ENCODE measurements around the gene BMPR1A. TPM values are rescaled to one million over a fixed set of nuclear protein-coding genes. Genes with fewer than 3 reads are reported as not detected.

Gene BMPR1A
- 76.0 TPM for total RNA-seq

DNA sequence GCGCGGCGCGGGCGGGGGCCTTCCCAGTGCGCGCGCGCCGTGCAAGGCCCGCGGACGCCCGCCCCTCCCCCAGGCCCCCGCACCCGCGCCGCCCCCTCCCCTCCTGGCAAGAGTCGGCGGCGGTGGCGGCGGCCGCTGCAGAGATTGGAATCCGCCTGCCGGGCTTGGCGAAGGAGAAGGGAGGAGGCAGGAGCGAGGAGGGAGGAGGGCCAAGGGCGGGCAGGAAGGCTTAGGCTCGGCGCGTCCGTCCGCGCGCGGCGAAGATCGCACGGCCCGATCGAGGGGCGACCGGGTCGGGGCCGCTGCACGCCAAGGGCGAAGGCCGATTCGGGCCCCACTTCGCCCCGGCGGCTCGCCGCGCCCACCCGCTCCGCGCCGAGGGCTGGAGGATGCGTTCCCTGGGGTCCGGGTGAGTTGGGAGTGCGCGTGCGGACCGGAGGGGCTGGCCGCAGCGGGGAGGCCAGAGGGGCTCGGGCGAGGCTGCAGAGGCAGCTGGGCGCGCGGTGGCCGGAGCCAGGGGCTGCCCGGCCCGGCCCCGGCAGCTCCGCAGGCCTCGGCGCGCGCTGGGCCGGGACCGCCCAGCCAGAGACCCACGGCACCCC, at the start of gene BMPR1A:
BMPR1A (plus strand) TSS at position 109 of the 602 bp plus-strand sequence. CDS start 119,400 bp downstream, outside the sequence.
- intact Hi-C loops (cut with DNase I) = no loop called here
- peak; percentile 64 for DNase-seq (ENCODE audit: low spot score)

GRCh38 chr10:86706977-86707376, 49.4 kb upstream of the BMPR1A start:
- ATAC-seq (no peak), DNase-seq (ENCODE audit: low spot score) (no peak)
- intact Hi-C loops (cut with DNase I) = no loop called here

More for the DNA sequence above, at the start of gene BMPR1A:
- peak; percentile 1 for ATAC-seq

DNA sequence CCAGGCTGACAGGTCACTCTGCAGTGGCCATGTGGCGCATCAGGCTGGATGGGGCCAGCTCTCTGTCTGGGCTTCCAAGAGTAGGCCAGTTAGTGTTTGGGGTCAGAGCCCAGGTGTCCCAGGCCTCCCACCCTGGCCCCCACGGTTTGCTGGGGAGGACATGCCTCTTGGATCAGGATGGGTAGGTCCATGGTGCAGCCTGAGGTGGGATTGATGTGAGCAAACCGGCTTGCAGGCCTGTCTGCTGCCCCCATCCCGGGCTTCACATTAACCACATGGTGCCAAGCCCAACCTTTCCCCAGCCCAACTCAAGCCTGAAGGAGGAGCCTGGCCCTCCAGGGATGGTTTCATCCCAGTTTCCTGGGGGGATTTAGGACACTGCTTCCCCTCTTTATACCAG, 48.9 kb upstream of the BMPR1A start:
- DNase-seq (ENCODE audit: low spot score) = no peak

DNA sequence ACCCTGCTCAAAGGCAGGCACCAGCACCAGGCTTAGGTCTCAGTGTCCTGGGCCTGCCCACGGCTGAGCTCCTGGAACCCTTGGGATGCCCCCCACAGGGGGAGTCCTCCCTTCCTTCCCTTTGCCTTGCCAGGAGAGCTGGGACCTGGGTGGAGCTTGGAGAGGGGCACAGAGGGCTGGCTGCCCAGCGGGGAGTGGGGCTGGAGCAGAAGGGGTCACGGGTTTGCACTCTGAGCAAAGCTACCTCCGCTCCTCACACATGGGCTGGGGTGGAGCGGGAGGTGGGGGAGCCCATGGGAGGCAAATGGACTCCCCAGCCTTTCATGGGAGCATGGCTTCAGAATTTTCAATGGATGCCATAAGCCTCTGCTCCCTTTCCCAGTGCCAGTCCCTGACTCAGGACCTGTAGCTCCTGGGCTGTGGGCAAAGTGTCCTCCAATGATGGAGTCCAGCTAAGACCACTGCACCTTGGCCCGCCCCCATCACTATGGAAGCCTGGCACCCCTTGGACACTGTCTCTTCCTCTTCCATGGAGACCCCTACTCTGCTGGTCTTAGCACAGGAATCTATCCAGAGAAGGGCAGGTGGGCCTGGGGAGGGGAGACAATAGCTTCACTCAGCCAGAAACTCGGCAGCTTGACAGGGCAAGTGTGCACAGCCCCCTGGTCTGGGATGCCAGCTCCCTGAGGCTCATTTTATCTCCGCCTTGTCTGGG, 48.2 kb upstream of the BMPR1A start:
- intact Hi-C loops (cut with DNase I) = no loop called here
- ATAC-seq (no peak), DNase-seq (ENCODE audit: low spot score) (no peak)

More for the DNA sequence above, 48.9 kb upstream of the BMPR1A start:
- no peak for ATAC-seq
- intact Hi-C loops (cut with DNase I) = no loop called here

DNA sequence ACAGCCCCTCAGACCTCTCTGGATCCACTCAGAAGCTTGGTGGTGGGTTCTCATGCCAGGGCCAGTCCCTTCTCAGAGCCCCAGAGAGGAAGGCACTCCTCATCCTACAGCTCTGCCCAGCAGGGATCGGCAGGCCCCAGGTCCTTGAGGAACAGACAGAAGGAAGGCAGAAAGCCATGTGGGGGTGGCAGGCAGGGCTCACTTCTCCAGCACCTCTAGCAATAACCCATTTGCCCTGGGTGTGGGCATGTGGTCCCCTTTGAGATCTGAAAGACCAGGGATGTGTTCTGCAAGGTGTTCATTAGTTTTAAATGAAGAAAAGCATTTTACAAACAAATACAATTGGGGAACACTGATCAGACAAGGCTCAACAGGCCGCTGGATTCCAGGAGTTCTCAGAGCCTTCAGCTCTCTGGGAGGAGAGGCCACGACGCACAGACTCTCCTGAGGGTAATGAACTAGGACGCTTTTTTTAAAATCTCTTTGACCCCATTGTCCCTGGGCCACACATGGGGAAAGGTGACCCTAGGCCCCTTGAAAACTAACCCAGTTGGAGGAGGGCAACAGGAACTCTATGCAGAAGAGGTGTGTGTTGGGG, 47.5 kb upstream of the BMPR1A start:
- no peak for ATAC-seq
- intact Hi-C loops (cut with DNase I) = no loop called here
- DNase-seq (ENCODE audit: low spot score) = no peak

GRCh38 chr10:86709396-86710185, 46.8 kb upstream of the BMPR1A start:
- DNase-seq (ENCODE audit: low spot score) (no peak), ATAC-seq (no peak)
- intact Hi-C loops (cut with DNase I) = no loop called here

DNA sequence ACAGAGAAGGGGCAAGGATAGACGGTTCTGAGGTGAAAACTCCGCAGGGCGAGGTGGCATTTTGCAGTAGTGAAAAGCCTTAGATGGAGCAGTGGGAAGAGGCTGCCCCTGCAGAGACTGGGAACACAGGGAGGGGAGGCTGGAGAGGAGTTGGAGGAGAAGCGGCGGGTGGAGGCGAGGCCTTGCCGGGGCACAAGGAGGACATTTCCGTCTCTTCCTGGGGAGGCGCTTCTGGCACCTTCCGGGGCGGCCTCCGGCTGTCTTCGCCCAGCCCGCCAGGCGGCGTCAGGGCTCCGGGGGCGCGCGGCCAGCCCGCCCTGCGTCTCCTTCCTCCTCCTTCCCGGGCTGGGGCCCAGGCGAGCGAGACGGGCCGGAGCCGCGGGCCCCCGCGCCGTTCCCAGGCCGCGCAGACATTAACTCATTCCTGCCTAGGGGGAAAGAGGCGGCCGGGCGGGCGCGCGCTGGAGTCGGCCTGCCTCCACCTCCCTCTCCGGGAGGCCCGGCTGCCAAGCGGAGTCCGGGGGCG, 45.4 kb upstream of the BMPR1A start:
- ATAC-seq = peak; percentile 95
- intact Hi-C loops (cut with DNase I) = no loop called here
- peak; percentile 92 for DNase-seq (ENCODE audit: low spot score)

- peak; percentile 70 for DNase-seq (ENCODE audit: low spot score)
- intact Hi-C loops (cut with DNase I) = no loop called here
- ATAC-seq = peak; percentile 20
Measured at GRCh38 chr10:86711513-86712316, 44.7 kb upstream of the BMPR1A start.

DNA sequence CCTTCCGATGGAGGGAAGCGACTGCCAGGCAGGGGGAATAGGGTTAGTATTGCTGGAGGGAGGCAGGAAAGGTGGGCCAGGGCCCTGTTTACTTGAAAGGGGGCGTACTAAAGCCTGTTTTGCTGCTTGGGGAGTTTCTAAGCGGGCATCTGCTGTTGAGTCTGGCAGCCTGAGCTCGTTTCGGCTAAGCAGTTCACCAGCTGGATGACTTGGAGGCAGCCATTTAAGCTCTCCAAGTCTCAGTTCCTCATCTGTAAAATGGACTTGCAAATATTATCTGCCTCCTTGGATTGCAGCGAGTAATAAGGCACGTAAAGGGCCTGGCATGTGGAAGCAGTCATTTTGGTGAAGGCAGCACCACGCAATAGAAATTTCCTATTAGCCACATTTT, 44.1 kb upstream of the BMPR1A start:
- ATAC-seq = no peak
- intact Hi-C loops (cut with DNase I) = no loop called here

GRCh38 chr10:86715156-86715795, 41.1 kb upstream of the BMPR1A start:
- peak; percentile 17 for DNase-seq (ENCODE audit: low spot score)
- intact Hi-C loops (cut with DNase I) = loop anchor here (5.0 kb wide), 1 partner anchor 37 kb away; no protein-coding TSS in a partner anchor

More for the DNA sequence above, 44.1 kb upstream of the BMPR1A start:
- no peak for DNase-seq (ENCODE audit: low spot score)

GRCh38 chr10:86715836-86716235, 40.6 kb upstream of the BMPR1A start:
- ATAC-seq (no peak), DNase-seq (ENCODE audit: low spot score) (peak; percentile 26)
- intact Hi-C loops (cut with DNase I) = loop anchor here (5.0 kb wide), 1 partner anchor 36 kb away; no protein-coding TSS in a partner anchor

More at GRCh38 chr10:86715156-86715795, 41.1 kb upstream of the BMPR1A start:
- ATAC-seq = no peak

DNA sequence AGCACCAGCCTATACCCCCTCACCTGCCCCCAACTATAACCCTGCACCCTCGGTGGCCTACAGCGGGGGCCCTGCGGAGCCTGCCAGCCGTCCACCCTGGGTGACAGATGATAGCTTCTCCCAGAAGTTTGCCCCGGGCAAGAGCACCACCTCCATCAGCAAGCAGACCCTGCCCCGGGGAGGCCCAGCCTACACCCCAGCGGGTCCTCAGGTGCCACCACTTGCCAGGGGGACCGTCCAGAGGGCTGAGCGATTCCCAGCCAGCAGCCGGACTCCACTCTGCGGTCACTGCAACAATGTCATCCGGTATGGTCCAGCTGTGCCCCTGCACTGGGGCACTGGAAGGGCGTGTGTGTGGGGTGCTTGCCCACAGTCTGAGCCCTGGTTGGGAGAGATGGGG, 40.0 kb upstream of the BMPR1A start:
- ATAC-seq = no peak
- intact Hi-C loops (cut with DNase I) = loop anchor here (5.0 kb wide), 1 partner anchor 36 kb away; no protein-coding TSS in a partner anchor
- DNase-seq (ENCODE audit: low spot score) = peak; percentile 50

DNA sequence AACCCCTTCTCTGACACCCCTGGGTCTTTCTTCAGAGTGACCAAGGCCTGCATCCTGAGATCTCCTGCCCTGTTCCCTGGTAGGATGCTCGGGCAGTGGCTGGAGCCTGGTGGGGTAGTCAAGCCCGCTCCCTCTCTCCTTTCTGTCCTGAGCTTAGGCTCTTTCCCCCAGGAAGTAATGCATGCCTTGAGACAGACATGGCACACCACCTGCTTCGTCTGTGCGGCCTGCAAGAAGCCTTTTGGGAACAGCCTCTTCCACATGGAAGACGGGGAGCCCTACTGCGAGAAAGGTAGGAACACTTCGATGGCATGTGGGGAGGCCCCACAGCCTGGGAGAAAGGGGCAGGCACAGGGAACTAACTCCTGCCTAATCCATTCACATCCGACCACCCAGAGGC, 37.9 kb upstream of the BMPR1A start:
- ATAC-seq (no peak), DNase-seq (ENCODE audit: low spot score) (no peak)
- intact Hi-C loops (cut with DNase I) = loop anchor here (5.0 kb wide), 1 partner anchor 34 kb away; no protein-coding TSS in a partner anchor

DNA sequence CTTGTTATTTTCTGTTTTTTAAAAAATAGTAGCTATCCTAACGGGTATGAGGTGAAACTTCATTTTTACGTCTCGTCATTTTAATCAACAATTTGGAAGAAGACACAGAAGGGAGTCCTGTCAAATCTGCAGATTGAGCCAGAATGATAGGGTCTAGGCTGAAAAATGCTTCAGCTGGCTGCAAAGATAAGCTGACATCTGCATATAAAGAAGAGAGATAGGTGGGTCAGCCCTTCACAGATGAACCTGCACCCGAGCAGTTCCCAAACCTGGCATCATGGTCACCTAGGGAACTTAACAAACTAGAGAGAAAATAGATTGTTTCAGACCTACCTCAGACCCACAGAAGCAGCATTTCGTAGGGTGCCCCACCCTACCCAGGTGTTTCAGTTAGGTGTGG, 35.2 kb upstream of the BMPR1A start:
- intact Hi-C loops (cut with DNase I) = no loop called here
- DNase-seq (ENCODE audit: low spot score) = no peak
- no peak for ATAC-seq

- DNase-seq (ENCODE audit: low spot score) (no peak), ATAC-seq (no peak)
- intact Hi-C loops (cut with DNase I) = no loop called here
Measured at GRCh38 chr10:86723009-86723408, 33.4 kb upstream of the BMPR1A start.

DNA sequence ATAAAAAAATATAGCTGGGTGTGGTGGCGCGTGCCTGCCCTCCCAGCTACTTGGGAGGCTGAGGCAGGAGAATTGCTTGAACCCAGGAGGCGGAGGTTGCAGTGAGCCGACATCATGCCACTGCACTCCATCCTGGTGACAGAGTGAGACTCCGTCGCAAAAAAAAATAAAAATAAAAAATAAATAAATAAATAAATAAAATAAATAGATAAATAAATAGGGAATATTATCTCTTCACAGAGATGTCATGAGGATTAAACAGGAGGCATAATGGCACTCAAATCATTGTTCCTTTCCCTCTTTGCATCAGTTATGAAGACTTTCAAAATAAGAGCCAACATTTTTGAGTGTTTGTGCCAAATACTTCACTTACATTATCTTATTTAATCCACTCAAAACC, 32.0 kb upstream of the BMPR1A start:
- ATAC-seq = no peak
- no peak for DNase-seq (ENCODE audit: low spot score)
- intact Hi-C loops (cut with DNase I) = no loop called here

DNA sequence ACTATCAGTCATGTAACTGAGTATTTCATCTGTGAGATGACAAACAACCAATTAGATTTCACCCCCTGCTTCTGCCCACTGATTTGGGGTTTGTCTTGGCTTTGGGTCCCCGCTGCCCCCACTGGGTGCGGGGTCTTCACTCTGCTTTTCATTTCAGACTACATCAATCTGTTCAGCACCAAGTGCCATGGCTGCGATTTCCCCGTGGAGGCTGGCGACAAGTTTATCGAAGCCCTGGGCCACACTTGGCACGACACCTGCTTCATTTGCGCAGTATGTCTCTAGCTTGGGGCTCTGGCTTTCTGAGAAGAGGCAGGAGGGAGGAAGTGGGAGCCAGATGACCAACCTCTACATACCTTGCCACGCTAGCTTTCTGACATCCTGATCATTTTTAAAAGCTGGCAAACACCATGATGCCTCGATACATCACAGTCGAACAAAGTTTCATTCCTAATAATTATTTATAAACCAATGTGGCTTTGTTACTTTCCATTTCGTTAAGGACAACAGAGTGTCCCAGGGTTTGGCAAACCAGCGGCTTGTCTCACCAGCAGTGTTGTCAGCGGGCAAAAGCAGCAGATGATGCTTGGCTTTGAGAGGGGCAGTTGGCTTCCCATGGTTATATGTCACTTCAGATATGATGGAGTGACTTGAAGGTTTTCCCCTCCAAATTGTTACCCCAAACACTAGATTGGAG, 30.3 kb upstream of the BMPR1A start:
- intact Hi-C loops (cut with DNase I) = no loop called here
- no peak for DNase-seq (ENCODE audit: low spot score)
- ATAC-seq = no peak

All from sciatic nerve (tissue), 2 donors.